ENCODE measurements around the gene DDAH2. TPM values are rescaled to one million over a fixed set of nuclear protein-coding genes. Genes with fewer than 3 reads are reported as not detected.

Gene DDAH2
- total and polyA plus RNA-seq, 8 donors = 33.3 to 133 (median 65.8) TPM

- Histone ChIP-seq H3K36me3 (peaks cover 84 to 100% (median 100%) of the 10 kb centered on the region in 4 donors), H3K9me3 (no peaks in the 10 kb centered on the region), H3K27ac (no peak overlapping the region), H3K27me3 (no peaks in the 10 kb centered on the region), H3K4me3 (no peak overlapping the region), H3K4me1 (peaks cover 4 to 20% (median 12%) of the 10 kb centered on the region in 4 donors)
- intact Hi-C loops (cut with DNase I; ENCODE audit: low total_unique reads) = no loop called here
- TF ChIP-seq CTCF (IDR thresholded peaks at IDR 0.05) = no peak
- no peak for TF ChIP-seq POLR2AphosphoS5 (IDR thresholded peaks at IDR 0.05)
- no peak for TF ChIP-seq POLR2A (IDR thresholded peaks at IDR 0.05)
- TF ChIP-seq EP300 (IDR thresholded peaks at IDR 0.05) = no peak
- no peak for DNase-seq
- 71 to 83% (median 78%) methylated on average over 4 of the region's 4 CpGs for WGBS, 5 donors
These were observed 36.7 kb downstream of the DDAH2 start for GRCh38 chr6:31692353-31692752.

- TF ChIP-seq POLR2AphosphoS5 (IDR thresholded peaks at IDR 0.05) = no peak
- TF ChIP-seq POLR2A (IDR thresholded peaks at IDR 0.05) = no peak
- no peak for TF ChIP-seq EP300 (IDR thresholded peaks at IDR 0.05)
- no peak for TF ChIP-seq CTCF (IDR thresholded peaks at IDR 0.05)
- H3K9me3 ChIP-seq = no peaks in the 10 kb centered on the region
- no peak for DNase-seq
- no peaks in the 10 kb centered on the region for H3K27me3 ChIP-seq
- H3K4me3 ChIP-seq = no peak overlapping the region
- H3K27ac ChIP-seq = no peak overlapping the region
- peaks cover 4 to 20% (median 12%) of the 10 kb centered on the region in 4 donors for H3K4me1 ChIP-seq
- intact Hi-C loops (cut with DNase I; ENCODE audit: low total_unique reads) = no loop called here
- WGBS, 5 donors = 91 to 95% (median 93%) methylated on average over 6 to 12 of the region's 12 CpGs
- peaks cover 87 to 100% (median 100%) of the 10 kb centered on the region in 4 donors for H3K36me3 ChIP-seq
These were observed 37.5 kb downstream of the DDAH2 start for GRCh38 chr6:31691564-31692108.

GRCh38 chr6:31691078-31691463 lies 38.0 kb downstream of the DDAH2 start:
- intact Hi-C loops (cut with DNase I; ENCODE audit: low total_unique reads) = no loop called here
- peak overlapping the region in 4 of 5 donors; percentile 25 to 72 (median 27) for H3K27ac ChIP-seq

GRCh38 chr6:31690231-31691077 lies 38.6 kb downstream of the DDAH2 start:
- intact Hi-C loops (cut with DNase I; ENCODE audit: low total_unique reads) = no loop called here
- Histone ChIP-seq H3K4me3 (no peak overlapping the region), H3K9me3 (no peaks in the 10 kb centered on the region), H3K27me3 (no peaks in the 10 kb centered on the region), H3K4me1 (peaks cover 4 to 20% (median 12%) of the 10 kb centered on the region in 4 donors), H3K36me3 (peaks cover 81 to 100% (median 100%) of the 10 kb centered on the region in 4 donors), H3K27ac (peak overlapping the region; percentile 3 to 72 (median 26))
- DNase-seq = peak; percentile 37 to 76
- 33 to 54% (median 39%) methylated on average over 10 of the region's 10 CpGs for WGBS, 5 donors
- no peak for TF ChIP-seq POLR2A (IDR thresholded peaks at IDR 0.05)
- TF ChIP-seq POLR2AphosphoS5 (IDR thresholded peaks at IDR 0.05) = peak in 1 of 3 donors; percentile 8

More at GRCh38 chr6:31691078-31691463, 38.0 kb downstream of the DDAH2 start:
- H3K4me3 ChIP-seq = no peak overlapping the region
- no peaks in the 10 kb centered on the region for H3K9me3 ChIP-seq
- TF ChIP-seq POLR2AphosphoS5 (IDR thresholded peaks at IDR 0.05) = no peak
- DNase-seq = no peak
- WGBS, 5 donors = 83 to 89% (median 87%) methylated on average over 6 of the region's 6 CpGs
- no peaks in the 10 kb centered on the region for H3K27me3 ChIP-seq
- H3K36me3 ChIP-seq = peaks cover 86 to 100% (median 100%) of the 10 kb centered on the region in 4 donors
- peaks cover 4 to 20% (median 12%) of the 10 kb centered on the region in 4 donors for H3K4me1 ChIP-seq

GRCh38 chr6:31689249-31690110 lies 39.6 kb downstream of the DDAH2 start:
- H3K27ac ChIP-seq = peak overlapping the region in 4 of 5 donors; percentile 14 to 72 (median 27)
- no peaks in the 10 kb centered on the region for H3K9me3 ChIP-seq
- WGBS, 5 donors = 74 to 81% (median 77%) methylated on average over 10 to 11 of the region's 11 CpGs
- no peak for DNase-seq
- peaks cover 73 to 98% (median 97%) of the 10 kb centered on the region in 4 donors for H3K36me3 ChIP-seq
- no peaks in the 10 kb centered on the region for H3K27me3 ChIP-seq
- H3K4me1 ChIP-seq = peaks cover 4 to 20% (median 12%) of the 10 kb centered on the region in 4 donors
- TF ChIP-seq EP300 (IDR thresholded peaks at IDR 0.05) (no peak), CTCF (IDR thresholded peaks at IDR 0.05) (no peak), POLR2AphosphoS5 (IDR thresholded peaks at IDR 0.05) (no peak), POLR2A (IDR thresholded peaks at IDR 0.05) (no peak)
- intact Hi-C loops (cut with DNase I; ENCODE audit: low total_unique reads) = loop anchor here (10.0 kb wide), 1 partner anchor 75 kb away; the partner anchor contains the start of gene SAPCD1
- no peak overlapping the region for H3K4me3 ChIP-seq

Data from stomach (tissue), 9 donors.